Spinal cord (tissue), 10 donors: ENCODE measurements around the gene DNAJC15. TPM values are rescaled to one million over a fixed set of nuclear protein-coding genes. Genes with fewer than 3 reads are reported as not detected.

Experiments used
- DNase-seq, 6 donors: peaks; one replicate each; pipeline versions ENCODE4 v3.0.0 to v3.0.0-alpha.2; 2013 to 2015; ENCODE audit warnings: low spot score in 6 of 6, low read depth in 4 of 6
- H3K27ac ChIP-seq: one replicate; pipeline ENCODE4 v1.5.1; 2013; ENCODE audit warnings: low read depth, low read length, control low read depth
- H3K27me3 ChIP-seq: one replicate; pipeline ENCODE4 v1.6.1; 2013; ENCODE audit warnings: low read length; ENCODE audit not compliant: control insufficient read depth, insufficient read depth
- H3K36me3 ChIP-seq: one replicate; pipeline ENCODE4 v1.6.1; 2013; ENCODE audit warnings: low read length; ENCODE audit not compliant: control insufficient read depth, insufficient read depth
- H3K4me1 ChIP-seq: one replicate; pipeline ENCODE4 v1.6.1; 2013; ENCODE audit warnings: low read length; ENCODE audit not compliant: control insufficient read depth, insufficient read depth
- H3K4me3 ChIP-seq: one replicate; pipeline ENCODE4 v1.5.1; 2013; ENCODE audit warnings: low read depth, low read length, control low read depth
- H3K9me3 ChIP-seq: one replicate; pipeline ENCODE4 v1.6.1; 2013; ENCODE audit warnings: low read length; ENCODE audit not compliant: control insufficient read depth, insufficient read depth
- WGBS: methylation state at CpG from one replicate; pipeline ENCODE4 v1.1.5; 2013; ENCODE audit warnings: missing lambda C conversion rate; ENCODE audit not compliant: insufficient coverage; 5-methylcytosine and 5-hydroxymethylcytosine counted together
- polyA plus RNA-seq, 2 donors: library from polyadenylated mRNA; unstranded; fragments of 120-200 nt; gene quantifications; one replicate each; pipeline ENCODE4 v1.2.1, GENCODE V29; 2013; ENCODE audit not compliant: insufficient read length in 2 of 2
- total RNA-seq, 2 donors: library from RNA; depleted of rRNA in 1 of 2; stranded (reverse); fragments of 120-200 nt in 1 of 2; fragments of >200 nt in 1 of 2; gene quantifications; one replicate each; pipeline versions ENCODE4 v1.2.3 to v1.2.4, GENCODE V29; 2013 to 2014
- donor health status: healthy.

The DNAJC15 gene
- total and polyA plus RNA-seq, 4 donors = 19.1 to 27.6 (median 24.3) TPM

DNA sequence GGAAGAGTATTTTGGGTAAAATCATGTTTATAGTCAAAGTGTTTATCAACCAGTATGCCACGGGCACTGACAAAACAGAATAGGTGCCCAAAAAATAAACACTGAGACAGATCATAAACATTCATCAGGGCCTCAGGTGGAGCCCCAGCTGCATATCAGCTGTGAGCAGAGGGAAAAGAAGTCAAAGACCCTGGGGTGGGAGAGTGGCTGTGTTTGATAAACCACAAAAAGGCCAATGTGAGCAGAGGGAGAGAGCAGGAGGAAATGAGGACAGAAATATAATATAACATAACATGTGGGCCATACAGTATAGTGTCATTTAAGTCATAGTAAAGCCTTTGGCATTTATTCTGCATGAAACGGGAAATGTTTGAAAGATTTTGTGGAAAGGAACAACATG lies 21.4 kb upstream of the DNAJC15 start:
- no peak overlapping the region for H3K4me3 ChIP-seq
- 86% methylated on average over 1 of the region's 2 CpGs for WGBS
- H3K27ac ChIP-seq = no peak overlapping the region
- H3K27me3 ChIP-seq = no peaks in the 10 kb centered on the region
- no peaks in the 10 kb centered on the region for H3K4me1 ChIP-seq
- no peak for DNase-seq
- H3K36me3 ChIP-seq = no peaks in the 10 kb centered on the region
- H3K9me3 ChIP-seq = no peaks in the 10 kb centered on the region

DNA sequence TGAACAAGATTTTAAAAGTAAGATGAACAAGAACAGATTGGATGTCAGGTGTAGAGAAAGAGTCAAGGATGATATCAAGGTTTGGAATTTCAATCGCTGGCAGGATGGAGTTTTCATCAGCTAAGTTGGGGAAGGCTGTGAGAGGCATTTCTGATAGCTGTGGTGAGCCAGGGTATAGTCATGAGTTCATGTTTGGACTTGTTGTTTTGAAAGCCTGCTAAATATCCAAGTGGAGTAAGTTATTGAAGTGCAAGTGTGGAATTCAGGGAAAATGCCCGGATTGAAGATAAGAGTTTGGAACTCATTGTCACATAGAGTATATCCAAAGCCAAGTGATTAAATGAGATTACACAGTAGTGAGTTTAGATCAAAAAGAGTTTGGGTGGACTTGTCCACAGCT lies 20.4 kb upstream of the DNAJC15 start:
- Histone ChIP-seq H3K27me3 (no peaks in the 10 kb centered on the region), H3K36me3 (no peaks in the 10 kb centered on the region), H3K27ac (no peak overlapping the region), H3K9me3 (no peaks in the 10 kb centered on the region), H3K4me1 (no peaks in the 10 kb centered on the region), H3K4me3 (no peak overlapping the region)
- DNase-seq = no peak
- WGBS = 95% methylated on average over 1 of the region's 2 CpGs

DNA sequence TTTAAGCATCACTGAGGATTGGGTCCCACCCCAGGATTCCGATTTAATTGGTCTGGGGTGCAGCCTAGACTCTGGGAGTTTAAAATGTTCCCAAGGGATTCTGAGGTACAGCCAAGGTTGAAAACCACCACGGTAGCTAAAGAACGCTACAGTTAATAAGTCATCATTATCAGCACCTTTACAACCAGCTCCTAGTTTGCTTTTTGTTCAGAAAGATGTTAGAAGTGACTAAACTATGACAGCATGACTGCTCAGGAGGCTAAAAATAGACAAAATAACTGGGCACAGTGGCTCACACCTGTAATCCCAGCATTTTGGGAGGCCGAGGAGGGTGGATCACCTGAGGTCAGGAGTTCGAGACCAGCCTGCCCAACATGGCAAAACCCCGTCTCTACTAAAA lies 19.7 kb upstream of the DNAJC15 start:
- Histone ChIP-seq H3K9me3 (no peaks in the 10 kb centered on the region), H3K4me1 (no peaks in the 10 kb centered on the region), H3K4me3 (no peak overlapping the region), H3K27ac (no peak overlapping the region), H3K36me3 (no peaks in the 10 kb centered on the region), H3K27me3 (no peaks in the 10 kb centered on the region)
- WGBS = 93% methylated on average over 2 of the region's 6 CpGs
- DNase-seq = no peak

DNA sequence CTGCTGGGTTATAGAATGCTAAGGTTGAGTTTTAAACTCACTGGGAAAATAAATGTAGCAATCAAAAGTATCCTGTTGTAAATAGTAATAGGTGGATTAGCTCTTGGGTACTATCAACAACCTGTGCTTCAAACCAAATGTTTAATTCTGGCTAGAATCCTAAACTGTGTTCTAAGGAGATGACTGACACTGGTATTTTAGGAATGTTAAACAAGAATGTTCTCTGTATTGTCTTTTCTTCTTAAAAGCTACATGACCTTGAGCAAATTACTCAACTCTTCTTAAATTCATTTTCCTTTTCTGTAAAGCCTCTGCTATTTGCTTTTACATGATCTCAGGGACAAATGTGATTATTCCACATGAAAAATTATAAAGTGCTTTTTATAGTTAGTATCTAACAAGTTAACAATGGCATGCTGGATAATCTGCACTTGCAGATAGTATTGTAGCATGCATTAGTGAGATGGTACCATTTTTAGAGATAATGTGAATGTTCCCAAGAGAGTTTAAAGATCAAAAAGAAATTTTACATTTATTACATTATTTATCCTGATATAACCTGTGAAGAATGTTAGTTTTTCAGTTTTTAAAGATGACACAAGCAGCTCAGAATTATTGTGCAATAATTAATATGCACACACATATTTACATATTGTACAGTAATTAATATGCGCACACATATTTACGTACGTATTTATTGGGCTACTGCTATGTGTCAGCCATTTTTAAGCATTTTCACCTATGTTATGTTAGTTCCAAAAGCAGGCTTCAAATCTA lies 17.7 kb upstream of the DNAJC15 start:
- Histone ChIP-seq H3K4me1 (no peaks in the 10 kb centered on the region), H3K36me3 (no peaks in the 10 kb centered on the region), H3K27ac (no peak overlapping the region), H3K27me3 (no peaks in the 10 kb centered on the region), H3K9me3 (no peaks in the 10 kb centered on the region), H3K4me3 (no peak overlapping the region)
- no peak for DNase-seq
- WGBS = 83% methylated on average over 2 of the region's 3 CpGs

DNA sequence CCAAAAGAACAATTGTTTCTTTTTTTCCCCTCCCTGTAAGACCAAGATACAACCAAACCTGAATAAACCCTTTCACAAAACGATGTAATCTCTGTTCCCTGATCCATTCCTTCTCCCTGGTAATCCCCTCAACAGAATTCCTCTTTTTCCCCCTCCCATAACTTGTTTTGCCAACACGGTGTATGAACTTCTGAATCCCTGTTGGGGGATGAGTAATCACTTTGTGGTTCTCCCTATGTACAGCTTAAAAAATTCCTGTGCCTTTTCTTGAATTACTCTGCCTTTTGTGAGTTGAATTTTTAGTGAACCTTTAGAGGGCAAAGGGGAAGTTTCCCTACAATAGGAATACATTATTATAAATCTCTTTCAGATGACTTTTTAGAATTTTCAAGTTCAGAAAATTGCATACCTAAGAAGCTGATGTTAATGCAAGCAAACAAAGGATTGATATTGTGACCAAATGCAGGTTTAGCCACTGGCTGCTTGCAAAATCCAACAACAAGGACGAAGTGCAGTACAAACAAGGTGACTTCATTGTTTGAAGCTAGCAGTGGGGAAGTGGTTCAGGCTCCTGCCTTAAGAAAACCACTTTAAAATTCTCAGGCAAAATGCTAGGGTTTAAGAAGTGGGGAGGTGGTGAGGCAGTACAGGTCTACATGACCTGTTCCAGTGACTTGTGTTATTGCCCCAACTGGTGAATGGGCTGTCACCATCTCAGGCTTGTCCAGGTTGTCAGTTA lies 16.3 kb upstream of the DNAJC15 start:
- H3K27me3 ChIP-seq = no peaks in the 10 kb centered on the region
- H3K9me3 ChIP-seq = no peaks in the 10 kb centered on the region
- no peak for DNase-seq
- H3K36me3 ChIP-seq = no peaks in the 10 kb centered on the region
- WGBS = 57% methylated on average over 2 of the region's 3 CpGs
- no peaks in the 10 kb centered on the region for H3K4me1 ChIP-seq
- no peak overlapping the region for H3K27ac ChIP-seq
- H3K4me3 ChIP-seq = no peak overlapping the region

DNA sequence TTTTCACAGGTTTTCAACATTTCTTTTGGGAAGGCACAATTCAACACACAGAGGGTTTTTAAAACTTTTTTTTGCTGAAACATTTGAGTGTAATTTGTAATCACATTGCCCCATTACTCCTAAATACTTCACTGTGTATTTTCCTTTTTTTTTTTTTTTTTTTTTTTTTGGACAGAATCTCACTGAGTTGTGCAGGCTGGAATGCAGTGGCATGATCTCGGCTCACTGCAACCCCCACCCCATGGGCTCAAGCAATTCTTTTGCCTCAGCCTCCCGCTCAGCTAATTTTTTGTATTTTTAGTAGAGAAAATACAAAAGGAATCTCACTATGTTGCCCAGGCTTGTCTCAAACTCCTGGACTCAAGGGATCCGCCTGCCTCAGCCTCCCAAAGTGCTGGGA lies 14.8 kb upstream of the DNAJC15 start:
- WGBS = 80% methylated on average over 1 of the region's 3 CpGs
- H3K4me3 ChIP-seq = no peak overlapping the region

DNA sequence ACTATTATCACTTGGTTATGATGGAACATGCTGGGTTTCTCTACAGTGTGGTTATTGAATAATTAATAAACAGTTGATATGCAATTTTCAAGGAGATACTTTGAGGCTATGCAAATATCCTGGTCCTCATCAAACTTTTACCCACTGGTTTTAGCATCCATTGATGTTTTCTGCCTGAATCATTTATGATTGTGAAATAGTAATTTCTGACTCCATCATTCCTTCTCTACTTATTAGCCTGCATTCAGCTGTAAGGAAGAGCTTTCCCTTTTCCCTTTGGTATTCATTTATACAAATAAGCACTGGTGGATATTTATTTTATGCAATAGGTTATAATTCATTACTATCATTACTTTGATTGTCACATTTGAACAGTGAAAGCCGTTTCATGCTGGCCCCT lies 13.9 kb upstream of the DNAJC15 start:
- H3K4me3 ChIP-seq = no peak overlapping the region
- H3K36me3 ChIP-seq = no peaks in the 10 kb centered on the region
- H3K27ac ChIP-seq = no peak overlapping the region
- no CpG with 5 or more reads among the region's 1 CpG for WGBS
- DNase-seq = no peak
- no peaks in the 10 kb centered on the region for H3K27me3 ChIP-seq
- no peaks in the 10 kb centered on the region for H3K9me3 ChIP-seq
- no peaks in the 10 kb centered on the region for H3K4me1 ChIP-seq

More for the DNA sequence above, 14.8 kb upstream of the DNAJC15 start:
- no peaks in the 10 kb centered on the region for H3K27me3 ChIP-seq
- H3K36me3 ChIP-seq = no peaks in the 10 kb centered on the region
- no peak for DNase-seq
- H3K27ac ChIP-seq = no peak overlapping the region
- no peaks in the 10 kb centered on the region for H3K4me1 ChIP-seq
- no peaks in the 10 kb centered on the region for H3K9me3 ChIP-seq

DNA sequence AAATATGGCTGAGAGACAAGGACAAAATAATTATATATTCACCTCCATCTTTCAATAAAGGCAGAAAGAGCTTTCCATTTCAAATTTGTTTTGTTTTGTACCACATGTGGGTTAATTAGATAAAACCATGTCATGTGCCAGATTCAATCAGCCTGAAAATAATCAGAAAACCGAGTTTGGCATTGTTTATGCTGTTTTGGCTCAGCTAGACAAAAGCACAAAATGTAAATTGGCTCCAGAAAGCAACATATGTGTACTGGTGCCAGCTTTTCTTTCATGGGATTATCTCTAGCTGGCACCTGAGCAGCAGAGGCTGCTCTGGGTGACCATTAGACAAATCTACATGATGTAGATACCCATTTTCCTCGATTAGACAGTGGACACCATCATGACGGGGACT lies 9.2 kb upstream of the DNAJC15 start:
- WGBS = 46% methylated on average over 3 of the region's 3 CpGs
- Histone ChIP-seq H3K9me3 (no peaks in the 10 kb centered on the region), H3K27ac (no peak overlapping the region), H3K4me3 (no peak overlapping the region), H3K4me1 (no peaks in the 10 kb centered on the region), H3K27me3 (no peaks in the 10 kb centered on the region), H3K36me3 (no peaks in the 10 kb centered on the region)
- peak in 3 of 6 donors; percentile 14 to 81 (median 80) for DNase-seq

DNA sequence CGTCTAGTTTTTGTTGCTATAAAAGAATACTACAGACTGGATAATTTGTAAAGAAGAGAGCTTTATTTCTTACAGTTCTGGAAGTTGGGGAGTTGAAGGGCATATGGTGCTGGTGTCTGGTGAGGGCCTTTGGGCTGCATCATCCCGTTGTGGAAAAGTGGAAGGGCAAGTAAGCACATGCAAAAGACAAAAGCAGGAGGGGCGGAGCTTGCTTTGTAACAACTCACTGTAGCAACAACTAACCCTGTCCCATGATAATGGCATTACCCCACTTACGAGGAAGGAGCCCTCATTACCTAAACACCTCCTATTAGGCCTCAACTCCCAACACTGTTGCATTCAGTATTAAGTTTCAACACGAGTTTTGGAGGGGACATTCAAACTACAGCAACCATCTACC lies 7.2 kb upstream of the DNAJC15 start:
- WGBS = 100% methylated on average over 1 of the region's 5 CpGs

DNA sequence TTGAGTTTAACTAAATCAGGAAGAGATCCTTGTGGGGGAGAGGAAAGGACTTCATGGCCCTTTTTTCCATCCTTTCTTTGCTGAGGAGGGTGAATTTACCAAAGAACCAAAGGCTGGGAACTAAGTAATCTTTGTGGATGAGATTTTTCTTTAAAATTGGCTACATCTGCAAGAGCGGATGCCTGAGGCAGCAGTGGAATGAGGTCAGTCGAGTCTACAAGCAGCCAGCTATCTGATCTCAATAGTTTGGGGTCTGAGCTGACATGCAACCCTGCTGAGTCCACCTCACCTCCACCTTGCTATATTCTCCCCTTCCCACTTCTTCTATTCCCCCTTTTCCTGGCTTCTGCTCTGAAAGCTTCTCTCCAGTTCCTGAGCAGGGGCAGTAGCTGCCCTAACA lies 3.6 kb upstream of the DNAJC15 start:
- no peak overlapping the region for H3K4me3 ChIP-seq
- H3K27me3 ChIP-seq = no peaks in the 10 kb centered on the region
- H3K4me1 ChIP-seq = peaks cover 15% of the 10 kb centered on the region
- no peak overlapping the region for H3K27ac ChIP-seq
- no peak for DNase-seq
- H3K36me3 ChIP-seq = no peaks in the 10 kb centered on the region
- 73% methylated on average over 2 of the region's 2 CpGs for WGBS
- H3K9me3 ChIP-seq = no peaks in the 10 kb centered on the region

More for the DNA sequence above, 7.2 kb upstream of the DNAJC15 start:
- H3K9me3 ChIP-seq = no peaks in the 10 kb centered on the region
- no peaks in the 10 kb centered on the region for H3K36me3 ChIP-seq
- DNase-seq = no peak
- H3K27ac ChIP-seq = no peak overlapping the region
- H3K4me1 ChIP-seq = no peaks in the 10 kb centered on the region
- no peaks in the 10 kb centered on the region for H3K27me3 ChIP-seq
- no peak overlapping the region for H3K4me3 ChIP-seq
